GM12873 (cell line): Measurements from ENCODE around the gene SGK1.

Experiments used
- CTCF ChIP-seq: IDR thresholded peaks from 2 replicates; pipeline ENCODE4 v1.5.1; 2012; ENCODE audit warnings: low read depth, mild to moderate bottlenecking, moderate library complexity, low read length, control low read depth; ENCODE audit not compliant: insufficient read depth; ENCODE audit errors: missing control alignments

The SGK1 gene

GRCh38 chr6:134164300-134164699, 153.6 kb downstream of the SGK1 start:
- no peak for TF ChIP-seq CTCF

GRCh38 chr6:134162932-134163331, 155.0 kb downstream of the SGK1 start:
- no peak for TF ChIP-seq CTCF

- TF ChIP-seq CTCF = no peak
Measured at GRCh38 chr6:134161041-134161440, 156.9 kb downstream of the SGK1 start.

- no peak for TF ChIP-seq CTCF
Measured at GRCh38 chr6:134152767-134153485, 165.0 kb downstream of the SGK1 start.

- TF ChIP-seq CTCF = no peak
Measured at GRCh38 chr6:134148566-134148965, 169.3 kb downstream of the SGK1 start.

GRCh38 chr6:134147034-134147533, 170.8 kb downstream of the SGK1 start:
- TF ChIP-seq CTCF = no peak

- TF ChIP-seq CTCF = no peak
Measured at GRCh38 chr6:134146268-134147033, 171.5 kb downstream of the SGK1 start.
